H1 (cell line): ENCODE results near the gene ANKRD30A. TPM values are rescaled to one million over a fixed set of nuclear protein-coding genes. Genes with fewer than 3 reads are reported as not detected.

ENCODE experiments used
- CTCF ChIA-PET: fragments of 300-600 bp; sonication (Branson Sonifier 250); formaldehyde crosslinking; loops from one replicate; lab custom pipeline; 2021; ENCODE audit not compliant: partially characterized antibody; lab: Charles Lee
- POLR2A ChIA-PET: fragments of 300-600 bp; sonication (Branson Sonifier 250); formaldehyde crosslinking; loops from one replicate; lab custom pipeline; 2021; ENCODE audit warnings: inconsistent platforms; ENCODE audit not compliant: partially characterized antibody; lab: Charles Lee
- DNase-seq, 2 experiments: peaks; one replicate each; pipeline versions ENCODE4 v3.0.0 to v3.0.0-alpha.2; 2010 to 2022; ENCODE audit warnings: low spot score in 2 of 2, low read depth in 1 of 2, mixed read lengths in 1 of 2
- FAIRE-seq: peaks from 2 replicates; lab custom pipeline; 2011; peaks lifted over from hg19 to GRCh38; lab: Jason Lieb, UNC
- H2AFZ ChIP-seq: 2 replicates; pipeline ENCODE4 v1.8.1; 2012; ENCODE audit warnings: low read length, inconsistent platforms
- H2AK5ac ChIP-seq: 2 replicates; pipeline ENCODE4 v1.6.1; 2013; ENCODE audit warnings: low read depth, low read length
- H2BK120ac ChIP-seq: replicated peaks from 2 replicates; pipeline ENCODE3; 2013; ENCODE audit warnings: low read depth, low read length, inconsistent platforms
- H2BK12ac ChIP-seq: 2 replicates; pipeline ENCODE4 v1.6.1; 2013; ENCODE audit warnings: low read depth, low read length
- H2BK15ac ChIP-seq: 2 replicates; pipeline ENCODE4 v1.6.1; 2013; ENCODE audit warnings: low read length
- H2BK20ac ChIP-seq: 2 replicates; pipeline ENCODE4 v1.6.1; 2013; ENCODE audit warnings: low read length
- H2BK5ac ChIP-seq: 2 replicates; pipeline ENCODE4 v1.6.1; 2013; ENCODE audit warnings: low read depth, low read length
- H3K14ac ChIP-seq: 2 replicates; pipeline ENCODE4 v1.6.1; 2013; ENCODE audit warnings: inconsistent platforms; ENCODE audit not compliant: insufficient read length
- H3K18ac ChIP-seq: 2 replicates; pipeline ENCODE4 v1.6.1; 2013; ENCODE audit warnings: low read length; ENCODE audit errors: extremely low read depth
- H3K23ac ChIP-seq: 2 replicates; pipeline ENCODE4 v1.6.1; 2013; ENCODE audit warnings: inconsistent platforms; ENCODE audit not compliant: insufficient read length
- H3K23me2 ChIP-seq: 2 replicates; pipeline ENCODE4 v1.6.1; 2013; ENCODE audit warnings: low read depth, low read length
- H3K27ac ChIP-seq: 2 replicates; pipeline ENCODE4 v1.6.1; 2011; ENCODE audit warnings: low read depth, low read length, inconsistent platforms
- H3K27me3 ChIP-seq, 4 experiments: replicated peaks in 1 of 4; 1 replicate in 1 of 4; 2 replicates in 3 of 4; pipeline versions ENCODE4 v1.6.1 to v1.8.1; 2011 to 2013; ENCODE audit warnings: low read length in 3 of 4, mild to moderate bottlenecking in 3 of 4, inconsistent platforms in 2 of 4, mixed read lengths in 2 of 4, moderate library complexity in 1 of 4; ENCODE audit not compliant: control insufficient read depth in 3 of 4, insufficient read depth in 3 of 4; ENCODE audit errors: extremely low read depth in 1 of 4
- H3K36me3 ChIP-seq, 4 experiments: 2 replicates each; pipeline versions ENCODE4 v1.6.1 to v1.8.1; 2011 to 2013; ENCODE audit warnings: mild to moderate bottlenecking in 4 of 4, low read length in 3 of 4, moderate library complexity in 2 of 4, control low read depth in 1 of 4, inconsistent platforms in 1 of 4; ENCODE audit not compliant: insufficient read depth in 4 of 4, control insufficient read depth in 2 of 4
- H3K4ac ChIP-seq: replicated peaks from 2 replicates; pipeline ENCODE3; 2013; ENCODE audit warnings: low read length, low read depth, mixed read lengths, inconsistent platforms; ENCODE audit not compliant: insufficient read length
- H3K4me1 ChIP-seq, 4 experiments: replicated peaks in 1 of 4; 1 replicate in 1 of 4; 2 replicates in 3 of 4; pipeline versions ENCODE4 v1.6.1 to v1.8.1; 2011 to 2013; ENCODE audit warnings: low read length in 3 of 4, inconsistent platforms in 2 of 4, mixed read lengths in 1 of 4; ENCODE audit not compliant: insufficient read depth in 4 of 4, control insufficient read depth in 3 of 4
- H3K4me2 ChIP-seq, 2 experiments: 2 replicates each; pipeline versions ENCODE4 v1.6.1 to v1.8.1; 2011 to 2013; ENCODE audit warnings: low read depth in 2 of 2, low read length in 2 of 2, control low read depth in 1 of 2, inconsistent platforms in 1 of 2, mild to moderate bottlenecking in 1 of 2; ENCODE audit not compliant: insufficient read depth in 1 of 2
- H3K4me3 ChIP-seq, 4 experiments: fragments of 200-600, 300-600 bp in 1 of 4; sonication (generic), shearing (Covaris generic), sonication (Bioruptor Twin) in 1 of 4; 2 replicates each; pipeline versions ENCODE4 v1.5.1 to v1.8.1; 2011 to 2016; ENCODE audit warnings: low read length in 4 of 4, low read depth in 3 of 4, control low read depth in 2 of 4, inconsistent platforms in 2 of 4, mild to moderate bottlenecking in 2 of 4, mixed read lengths in 1 of 4, moderate library complexity in 1 of 4; ENCODE audit not compliant: insufficient read depth in 2 of 4; ENCODE audit errors: extremely low read depth in 1 of 4
- H3K56ac ChIP-seq: replicated peaks from 2 replicates; pipeline ENCODE3; 2013; ENCODE audit warnings: low read depth, mild to moderate bottlenecking, mixed read lengths, low read length, inconsistent platforms; ENCODE audit not compliant: insufficient read length
- H3K79me1 ChIP-seq: 2 replicates; pipeline ENCODE4 v1.6.1; 2013; ENCODE audit warnings: low read depth, low read length, control low read depth
- H3K79me2 ChIP-seq, 2 experiments: 2 replicates each; pipeline versions ENCODE4 v1.6.1 to v1.8.1; 2012 to 2013; ENCODE audit warnings: low read length in 2 of 2, mild to moderate bottlenecking in 2 of 2, inconsistent platforms in 1 of 2; ENCODE audit not compliant: insufficient read depth in 2 of 2, control insufficient read depth in 1 of 2
- H3K9ac ChIP-seq, 4 experiments: replicated peaks in 1 of 4; 1 replicate in 1 of 4; 2 replicates in 3 of 4; pipeline versions ENCODE4 v1.6.1 to v1.8.1; 2011 to 2013; ENCODE audit warnings: low read depth in 3 of 4, low read length in 3 of 4, control low read depth in 2 of 4, mild to moderate bottlenecking in 2 of 4, moderate library complexity in 2 of 4, inconsistent platforms in 1 of 4; ENCODE audit errors: extremely low read depth in 1 of 4
- H3K9me3 ChIP-seq, 2 experiments: 2 replicates each; pipeline versions ENCODE4 v1.6.1 to v1.8.1; 2012 to 2013; ENCODE audit warnings: mild to moderate bottlenecking in 2 of 2, moderate library complexity in 2 of 2, control low read depth in 1 of 2, inconsistent platforms in 1 of 2, low read depth in 1 of 2, low read length in 1 of 2, mixed read lengths in 1 of 2; ENCODE audit not compliant: insufficient read depth in 2 of 2
- H4K20me1 ChIP-seq, 2 experiments: replicated peaks in 1 of 2; 2 replicates each; pipeline versions ENCODE3 to v1.8.1; 2011 to 2013; ENCODE audit warnings: inconsistent platforms in 2 of 2, low read length in 2 of 2, mild to moderate bottlenecking in 1 of 2; ENCODE audit not compliant: insufficient read depth in 2 of 2, control insufficient read depth in 1 of 2
- H4K5ac ChIP-seq: 2 replicates; pipeline ENCODE4 v1.6.1; 2013; ENCODE audit warnings: low read length, low read depth, mixed read lengths, inconsistent platforms; ENCODE audit not compliant: insufficient read length
- H4K8ac ChIP-seq: 2 replicates; pipeline ENCODE4 v1.8.0; 2013; ENCODE audit warnings: mild to moderate bottlenecking, moderate library complexity, low read length, inconsistent platforms; ENCODE audit not compliant: insufficient read depth; ENCODE audit errors: extremely low read depth
- H4K91ac ChIP-seq: replicated peaks from 2 replicates; pipeline ENCODE3; 2013; ENCODE audit warnings: low read length, mixed read lengths, inconsistent platforms; ENCODE audit not compliant: insufficient read length
- ASH2L ChIP-seq: fragments of 200-600, 300-600 bp; sonication (generic); IDR thresholded peaks from one replicate; pipeline ENCODE4 v1.7.1; 2017; ENCODE audit warnings: low read length
- ATF2 ChIP-seq: IDR thresholded peaks from 2 replicates; pipeline ENCODE4 v1.6.1; 2012; ENCODE audit warnings: low read length, inconsistent platforms
- CHD1 ChIP-seq: IDR thresholded peaks from 2 replicates; pipeline ENCODE4 v1.6.1; 2012; ENCODE audit warnings: low read depth, low read length, improper control_type of control experiment
- CTCF ChIP-seq, 3 experiments: IDR thresholded peaks; 1 replicate in 2 of 3; 2 replicates in 1 of 3; pipeline versions ENCODE4 v1.5.1 to v1.6.1; 2011; ENCODE audit warnings: low read length in 3 of 3, mild to moderate bottlenecking in 3 of 3, inconsistent platforms in 2 of 3, low read depth in 1 of 3, moderate library complexity in 1 of 3; ENCODE audit not compliant: insufficient read depth in 1 of 3; ENCODE audit errors: control extremely low read depth in 1 of 3
- EGR1 ChIP-seq: IDR thresholded peaks from 2 replicates; pipeline ENCODE4 v1.6.1; 2011; ENCODE audit warnings: low read depth, low read length, borderline replicate concordance
- HDAC6 ChIP-seq: IDR thresholded peaks from one replicate; pipeline ENCODE4 v1.7.1; 2012; ENCODE audit warnings: low read depth, mild to moderate bottlenecking, inconsistent platforms, low read length, moderate library complexity
- KDM1A ChIP-seq: fragments of 200-600, 300-600 bp; sonication (generic); IDR thresholded peaks from 2 replicates; pipeline ENCODE4 v1.7.1; 2016; ENCODE audit warnings: mild to moderate bottlenecking, low read length, borderline replicate concordance
- MAFK ChIP-seq: IDR thresholded peaks from 2 replicates; pipeline ENCODE4 v1.6.1; 2012; ENCODE audit warnings: low read depth, mild to moderate bottlenecking, improper control_type of control experiment, low read length
- SP4 ChIP-seq: IDR thresholded peaks from 2 replicates; pipeline ENCODE4 v1.6.1; 2012; ENCODE audit warnings: low read length, inconsistent platforms
- TBP ChIP-seq: IDR thresholded peaks from 2 replicates; pipeline ENCODE4 v1.6.1; 2011; ENCODE audit warnings: low read depth, low read length, improper control_type of control experiment
- TEAD4 ChIP-seq: IDR thresholded peaks from 2 replicates; pipeline ENCODE4 v1.6.1; 2012; ENCODE audit warnings: low read depth, low read length, inconsistent platforms, mixed read lengths
- WGBS, 2 experiments: shearing (Covaris generic) in 1 of 2; methylation state at CpG; one replicate each; pipeline versions ENCODE4 v1.1.6 to v1.1.7; 2013 to 2015; ENCODE audit warnings: low lambda C conversion rate in 2 of 2, mixed read lengths in 2 of 2, inconsistent platforms in 1 of 2, low coverage in 1 of 2, missing lambda C conversion rate in 1 of 2; ENCODE audit not compliant: insufficient replicate concordance in 2 of 2, insufficient coverage in 1 of 2, insufficient read length in 1 of 2; ENCODE audit errors: extremely low coverage in 1 of 2, missing lambda C conversion rate in 1 of 2; 5-methylcytosine and 5-hydroxymethylcytosine counted together
- polyA plus RNA-seq, 7 experiments: library from polyadenylated mRNA; depleted of rRNA in 3 of 7; stranded (reverse) in 5 of 7; unstranded in 2 of 7; fragments of >200 nt in 5 of 7; fragments of 200-250 nt in 2 of 7; gene quantifications; 1 replicate in 5 of 7; 2 replicates in 1 of 7; 4 replicates in 1 of 7; pipeline versions ENCODE4 v1.2.1 to v1.2.3, GENCODE V29; 2011 to 2013; ENCODE audit warnings: missing spikeins in 2 of 7, mixed read lengths in 2 of 7
- total RNA-seq: library from RNA; stranded (reverse); fragmentation: NEBNext Ultra II Directional; extraction: Animal tissue kit (Norgen Biotek cat#: 25700); gene quantifications from 2 replicates; pipeline ENCODE4 v1.2.1, GENCODE V29; 2021

Gene ANKRD30A
- total and polyA plus RNA-seq, 2 of the 8 experiments (the other 6 are each of a cell fraction or from before 2014, with no cell fraction given), result not detected

- no peak overlapping the region for H2BK5ac ChIP-seq
- no peak overlapping the region for H3K4me2 ChIP-seq
- no peaks in the 10 kb centered on the region for H3K79me1 ChIP-seq
- H2AK5ac ChIP-seq, result no peak overlapping the region
- H4K8ac ChIP-seq, result no peak overlapping the region
- H2BK120ac ChIP-seq, result no peak overlapping the region
- no peaks in the 10 kb centered on the region for H3K27me3 ChIP-seq
- H3K14ac ChIP-seq, result no peak overlapping the region
- DNase-seq (no peak), FAIRE-seq (no peak)
- H3K23me2 ChIP-seq, result no peaks in the 10 kb centered on the region
- no peak overlapping the region for H2BK12ac ChIP-seq
- no peaks in the 10 kb centered on the region for H4K20me1 ChIP-seq
- no peak overlapping the region for H3K4ac ChIP-seq
- H3K4me1 ChIP-seq, result no peaks in the 10 kb centered on the region
- no peak overlapping the region for H2BK15ac ChIP-seq
- no peak overlapping the region for H4K5ac ChIP-seq
- no peak overlapping the region for H3K9ac ChIP-seq
- H3K23ac ChIP-seq, result no peak overlapping the region
- H3K18ac ChIP-seq, result no peak overlapping the region
- H3K36me3 ChIP-seq, result no peaks in the 10 kb centered on the region
- H3K4me3 ChIP-seq, result no peak overlapping the region
- 77% methylated on average over 3 of the region's 3 CpGs; no CpG with 5 or more reads in 1 of the 2 experiments for WGBS, 2 experiments
- no peaks in the 10 kb centered on the region for H3K79me2 ChIP-seq
- H2BK20ac ChIP-seq, result no peak overlapping the region
- no peak overlapping the region for H4K91ac ChIP-seq
- peaks cover 55 to 56% of the 10 kb centered on the region in 2 experiments for H3K9me3 ChIP-seq
- no peak overlapping the region for H3K27ac ChIP-seq
- H3K56ac ChIP-seq, result no peak overlapping the region
- ChIA-PET POLR2A (no interaction called here), CTCF (no interaction called here)
- H2AFZ ChIP-seq, result no peak overlapping the region
- TF ChIP-seq ASH2L (no peak), CHD1 (no peak), CTCF (IDR thresholded peaks at IDR 0.05; ENCODE audit: control extremely low read depth in 1 of 3, insufficient read depth in 1 of 3, low read depth in 1 of 3, low read length in 3 of 3) (no peak), EGR1 (no peak), MAFK (no peak), TBP (no peak), SP4 (no peak), HDAC6 (no peak), TEAD4 (no peak), KDM1A (no peak), ATF2 (no peak)
These were observed 142.9 kb downstream of the ANKRD30A start for GRCh38 chr10:37268266-37268665.
